ENCODE measurements around the gene FTCDNL1. TPM values are rescaled to one million over a fixed set of nuclear protein-coding genes. Genes with fewer than 3 reads are reported as not detected.

FTCDNL1 gene
- total RNA-seq, 1 experiment from 2014 or later = 2.0 TPM

GRCh38 chr2:199861132-199861774, 10.3 kb upstream of the FTCDNL1 start:
- no peak overlapping the region for H4K5ac ChIP-seq (ENCODE audit: insufficient read length, low read depth, low read length)
- H3K23ac ChIP-seq (ENCODE audit: insufficient read length, low read depth, low read length) = no peak overlapping the region
- H2AK5ac ChIP-seq (ENCODE audit: insufficient read length, low read length) = no peak overlapping the region
- H3K9me3 Mint-ChIP-seq = no peaks in the 10 kb centered on the region
- TF ChIP-seq CTCF (conservative IDR thresholded peaks at IDR 0.05) = peak; percentile 78
- H2BK15ac ChIP-seq (ENCODE audit: low read depth, low read length) = no peak overlapping the region
- no peak overlapping the region for H3K27ac Mint-ChIP-seq
- no peak overlapping the region for H4K8ac ChIP-seq (replicated peaks; ENCODE audit: insufficient read length, low read depth, low read length)
- no peaks in the 10 kb centered on the region for H3K27me3 Mint-ChIP-seq (ENCODE audit: low read depth)
- H3K4me3 Mint-ChIP-seq = no peak overlapping the region
- H2BK12ac ChIP-seq (ENCODE audit: insufficient read length, low read depth, low read length) = no peak overlapping the region
- H3K18ac ChIP-seq (ENCODE audit: insufficient read length, low read depth, low read length) = no peak overlapping the region
- no peaks in the 10 kb centered on the region for H3K36me3 Mint-ChIP-seq (ENCODE audit: insufficient read depth in 1 of 3, low read depth in 3 of 3)
- no peak overlapping the region for H3K9ac ChIP-seq (ENCODE audit: extremely low read depth, insufficient read length, low read length)
- H2BK5ac ChIP-seq (ENCODE audit: insufficient read length, low read length) = no peak overlapping the region
- no peak overlapping the region for H3K56ac ChIP-seq (ENCODE audit: insufficient read length, low read depth, low read length)
- no peaks in the 10 kb centered on the region for H3K23me2 ChIP-seq (ENCODE audit: insufficient read length, low read depth, low read length, poor library complexity, severe bottlenecking)
- no peak overlapping the region for H4K91ac ChIP-seq (ENCODE audit: insufficient read length, low read depth, low read length)
- no peak for DNase-seq
- WGBS (ENCODE audit: extremely low coverage, insufficient read length, low lambda C conversion rate) = no CpG with 5 or more reads among the region's 4 CpGs
- H4K20me1 ChIP-seq (ENCODE audit: control insufficient read depth, insufficient read depth, insufficient read length) = no peaks in the 10 kb centered on the region
- no peaks in the 10 kb centered on the region; the same call in 1 of the 2 replicates for H3K4me1 ChIP-seq (ENCODE audit: insufficient read depth, low read length)
- H2BK20ac ChIP-seq (ENCODE audit: low read depth, low read length, poor library complexity, severe bottlenecking) = no peak overlapping the region
- H2AFZ ChIP-seq (ENCODE audit: low read length) = no peak overlapping the region
- H3K4ac ChIP-seq (ENCODE audit: low read depth, low read length) = no peak overlapping the region
- no peak overlapping the region for H3K27ac ChIP-seq (ENCODE audit: insufficient read length, low read depth, low read length)
- no peak overlapping the region for H3K4me2 ChIP-seq (ENCODE audit: insufficient read depth, insufficient read length, low read length)
- H3K4me1 Mint-ChIP-seq = peaks cover 8 to 13% of the 10 kb centered on the region in 2 experiments
- no peaks in the 10 kb centered on the region for H3K79me2 ChIP-seq (ENCODE audit: insufficient read depth, low read length)
- H3K79me1 ChIP-seq (ENCODE audit: insufficient read depth, low read depth, low read length, poor library complexity, severe bottlenecking) = no peaks in the 10 kb centered on the region
- no peaks in the 10 kb centered on the region for H3K27me3 ChIP-seq (ENCODE audit: insufficient read depth, low read length)
- H3K14ac ChIP-seq (ENCODE audit: insufficient read depth, low read length) = no peak overlapping the region
- no peaks in the 10 kb centered on the region for H3K9me3 ChIP-seq (ENCODE audit: control insufficient read depth, low read depth, low read length)
- H3T11ph ChIP-seq (ENCODE audit: low read length) = no peak overlapping the region
- H2BK120ac ChIP-seq (ENCODE audit: low read depth, low read length, poor library complexity, severe bottlenecking) = no peak overlapping the region

Data from H9 (cell line).